GM19099 (cell line): ENCODE data around the gene SSUH2.

Experiments used
- POLR2A ChIP-seq: IDR thresholded peaks from 3 replicates; pipeline ENCODE4 v1.6.1; 2011; ENCODE audit warnings: low read depth; ENCODE audit not compliant: insufficient read length; ENCODE audit errors: extremely low read depth

SSUH2 gene

GRCh38 chr3:8606701-8607231, 37.8 kb downstream of the SSUH2 start:
- TF ChIP-seq POLR2A = no peak

- TF ChIP-seq POLR2A = no peak
Observed at GRCh38 chr3:8604988-8605387, 39.6 kb downstream of the SSUH2 start.

- no peak for TF ChIP-seq POLR2A
Observed at GRCh38 chr3:8604006-8604405, 40.6 kb downstream of the SSUH2 start.

- no peak for TF ChIP-seq POLR2A
Observed at GRCh38 chr3:8603115-8603710, 41.4 kb downstream of the SSUH2 start.

GRCh38 chr3:8600457-8600856, 44.1 kb downstream of the SSUH2 start:
- TF ChIP-seq POLR2A = no peak

- TF ChIP-seq POLR2A = no peak
Observed at GRCh38 chr3:8599146-8599545, 45.5 kb downstream of the SSUH2 start.

GRCh38 chr3:8597219-8597853, 47.3 kb downstream of the SSUH2 start:
- no peak for TF ChIP-seq POLR2A

GRCh38 chr3:8596321-8597218, 48.0 kb downstream of the SSUH2 start:
- no peak for TF ChIP-seq POLR2A

GRCh38 chr3:8595695-8596115, 48.9 kb downstream of the SSUH2 start:
- TF ChIP-seq POLR2A = no peak

GRCh38 chr3:8595252-8595651, 49.3 kb downstream of the SSUH2 start:
- no peak for TF ChIP-seq POLR2A

GRCh38 chr3:8593021-8593827, 51.4 kb downstream of the SSUH2 start:
- TF ChIP-seq POLR2A = no peak

GRCh38 chr3:8589880-8590556, 54.6 kb downstream of the SSUH2 start:
- no peak for TF ChIP-seq POLR2A

- TF ChIP-seq POLR2A = no peak
Observed at GRCh38 chr3:8584661-8585060, 59.9 kb downstream of the SSUH2 start.

- TF ChIP-seq POLR2A = no peak
Observed at GRCh38 chr3:8581806-8582445, 62.7 kb downstream of the SSUH2 start.
